Measurements from ENCODE around the gene RASGRF2.
"Not testable (repeated sequence)": the region's sequence is repeated elsewhere in the genome, so short reads cannot be mapped to it uniquely, and the experiment has no call there.

Gene RASGRF2

GRCh38 chr5:80986382-80986781 lies 26.2 kb downstream of the RASGRF2 start:
- no peak for DNase-seq

GRCh38 chr5:80987078-80987766 lies 27.1 kb downstream of the RASGRF2 start:
- DNase-seq, result no peak

- DNase-seq, result no peak
Observed at GRCh38 chr5:80988419-80988935, 28.3 kb downstream of the RASGRF2 start.

DNA sequence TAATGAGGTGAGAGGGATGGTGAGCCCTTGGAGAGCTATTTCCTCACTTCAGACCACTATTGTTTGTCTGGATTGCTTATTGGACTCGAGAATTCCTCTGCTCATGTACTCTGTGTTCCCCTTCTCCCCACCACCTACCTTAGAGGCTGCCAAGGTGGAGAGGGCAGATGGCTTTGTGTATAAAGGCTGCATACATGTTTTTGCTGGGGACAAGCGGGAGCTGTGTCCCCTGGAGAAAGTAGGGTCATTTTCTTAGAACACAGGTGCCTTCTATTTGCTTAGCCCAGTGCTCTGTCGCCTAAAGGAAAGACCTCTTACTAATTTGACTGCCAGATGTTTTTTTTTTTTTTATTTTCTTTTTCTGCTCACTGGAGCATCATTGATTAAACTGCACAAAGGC lies 29.7 kb downstream of the RASGRF2 start:
- DNase-seq, result no peak

DNA sequence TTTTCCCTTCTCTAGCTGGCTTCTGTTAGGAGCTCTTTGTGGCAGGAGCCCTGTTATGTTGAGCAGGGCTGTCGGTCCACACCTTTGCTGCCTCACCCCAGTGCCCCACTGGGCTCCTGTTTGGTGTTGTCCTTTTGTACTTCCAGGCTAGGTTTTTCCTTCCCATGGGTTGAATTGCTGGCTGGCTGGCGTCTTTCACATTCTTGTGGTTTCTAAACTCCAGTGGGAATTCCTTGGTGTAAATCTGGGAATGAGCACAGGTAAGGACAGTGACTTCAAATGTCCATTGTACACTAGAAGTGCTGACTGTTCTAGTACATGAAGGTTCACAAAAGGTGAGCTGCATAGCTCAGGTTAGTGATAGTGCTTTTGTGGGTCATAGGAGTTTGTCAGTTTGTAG lies 30.4 kb downstream of the RASGRF2 start:
- DNase-seq, result no peak

DNA sequence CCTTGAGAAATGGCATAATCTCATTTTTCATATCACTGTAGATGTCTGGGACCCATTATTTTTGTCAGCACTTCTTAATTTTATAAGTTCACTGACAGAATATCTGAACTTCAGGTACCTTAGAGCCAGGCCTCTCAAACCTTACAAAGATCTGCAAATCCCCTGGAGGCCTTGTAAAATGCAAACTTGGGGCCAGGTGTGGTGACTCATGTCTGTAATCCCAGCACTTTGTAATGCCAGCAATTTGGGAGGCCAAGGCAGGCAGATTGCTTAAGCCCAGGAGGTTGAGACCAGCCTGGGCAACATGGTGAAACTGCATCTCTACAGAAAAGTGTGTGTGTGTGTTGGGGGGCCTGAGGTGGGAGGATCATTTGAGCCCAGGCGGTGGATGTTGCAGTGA lies 30.8 kb downstream of the RASGRF2 start:
- no peak for DNase-seq

GRCh38 chr5:80995908-80996307 lies 35.7 kb downstream of the RASGRF2 start:
- no peak for DNase-seq

DNA sequence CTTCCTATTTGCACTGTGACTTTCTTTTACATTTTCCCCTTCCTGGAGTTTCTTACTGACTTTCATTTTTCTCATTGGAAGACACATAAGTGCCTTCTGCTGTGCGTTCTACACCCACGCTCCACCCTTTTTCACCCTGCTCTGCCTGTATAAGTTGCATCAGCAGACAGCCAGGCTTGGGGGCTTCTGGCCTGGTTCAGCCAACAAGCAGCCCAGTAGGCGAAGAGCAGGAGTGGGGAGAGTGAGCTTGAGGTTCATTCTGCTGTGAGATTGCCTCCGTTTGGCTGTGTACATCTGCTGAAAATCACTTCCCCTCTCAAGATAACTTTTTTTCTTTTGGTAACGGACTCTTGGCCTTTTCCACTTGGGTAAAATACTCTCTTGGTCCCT lies 38.4 kb downstream of the RASGRF2 start:
- no peak for DNase-seq

GRCh38 chr5:81003811-81004386 lies 43.7 kb downstream of the RASGRF2 start:
- DNase-seq, result no peak

DNA sequence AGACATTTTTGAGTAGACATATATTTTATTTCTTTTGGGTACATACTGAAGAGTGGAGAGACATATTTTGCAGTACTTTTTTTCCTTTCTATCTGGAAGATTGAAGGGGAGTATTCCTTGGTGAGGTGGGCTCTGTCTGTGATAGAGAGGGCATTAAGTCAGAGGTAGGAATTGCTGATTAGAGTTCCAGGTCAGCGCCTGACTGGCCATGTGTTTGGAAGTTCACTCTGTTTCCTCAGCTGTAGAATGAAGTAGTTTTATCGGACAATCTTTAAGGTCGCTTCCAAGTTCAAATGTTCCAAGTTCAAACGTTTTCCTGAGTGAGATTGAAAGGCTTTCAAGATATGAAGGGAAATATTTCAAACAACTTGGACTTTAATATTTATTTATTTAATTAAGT lies 45.5 kb downstream of the RASGRF2 start:
- no peak for DNase-seq

GRCh38 chr5:81006231-81006630 lies 46.1 kb downstream of the RASGRF2 start:
- no peak for DNase-seq

DNA sequence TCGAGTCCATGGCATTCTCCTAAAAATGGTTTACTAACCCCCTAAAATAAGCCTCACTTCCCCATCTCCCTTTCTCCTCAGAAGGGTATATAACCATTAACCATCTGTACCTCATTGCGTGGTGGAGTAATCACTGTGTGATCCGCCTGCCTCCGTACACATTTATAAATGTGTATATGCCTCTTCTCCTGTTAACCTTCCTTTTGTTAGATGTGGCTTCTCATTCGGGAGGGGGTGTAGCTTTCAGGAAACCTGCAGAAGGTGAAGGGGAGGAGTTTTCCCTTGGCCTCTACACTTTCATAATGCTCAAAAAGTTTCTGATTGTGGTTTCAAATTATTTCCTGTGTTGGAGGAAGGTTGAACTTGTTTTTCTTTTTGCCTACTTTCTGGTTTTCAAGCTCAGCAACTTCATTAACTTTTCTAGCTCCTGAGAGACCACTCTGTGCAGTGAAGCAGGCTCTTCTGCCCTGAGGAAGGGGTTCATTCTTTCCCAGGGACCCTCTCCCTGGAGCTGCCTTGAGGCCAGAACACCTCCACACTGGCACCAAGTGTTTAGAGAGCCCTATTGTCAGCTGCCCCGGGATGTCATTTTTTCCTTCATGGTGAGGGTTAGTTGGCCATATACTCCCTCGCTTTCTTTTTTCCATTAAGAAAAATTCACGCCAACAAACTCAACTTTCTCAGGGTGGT lies 46.9 kb downstream of the RASGRF2 start:
- DNase-seq, result no peak

DNA sequence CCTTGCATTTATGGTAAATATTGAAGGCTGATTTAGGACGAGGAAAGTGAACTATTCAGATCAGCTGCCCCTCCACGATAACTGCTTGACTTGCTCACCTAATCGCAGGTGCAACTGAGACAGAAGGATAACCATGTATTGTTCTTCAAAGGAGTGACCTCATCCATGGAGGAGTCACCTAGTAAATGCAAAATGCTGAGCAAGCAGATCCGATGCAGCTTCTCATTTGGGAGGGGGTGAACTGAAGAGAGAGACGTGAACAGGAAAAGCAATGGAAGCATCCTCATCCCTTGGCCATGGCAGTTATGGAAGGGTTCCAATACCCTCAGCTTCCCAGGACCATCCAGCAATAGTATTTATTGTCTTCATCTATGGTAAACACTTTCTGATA lies 47.5 kb downstream of the RASGRF2 start:
- DNase-seq, result no peak

DNA sequence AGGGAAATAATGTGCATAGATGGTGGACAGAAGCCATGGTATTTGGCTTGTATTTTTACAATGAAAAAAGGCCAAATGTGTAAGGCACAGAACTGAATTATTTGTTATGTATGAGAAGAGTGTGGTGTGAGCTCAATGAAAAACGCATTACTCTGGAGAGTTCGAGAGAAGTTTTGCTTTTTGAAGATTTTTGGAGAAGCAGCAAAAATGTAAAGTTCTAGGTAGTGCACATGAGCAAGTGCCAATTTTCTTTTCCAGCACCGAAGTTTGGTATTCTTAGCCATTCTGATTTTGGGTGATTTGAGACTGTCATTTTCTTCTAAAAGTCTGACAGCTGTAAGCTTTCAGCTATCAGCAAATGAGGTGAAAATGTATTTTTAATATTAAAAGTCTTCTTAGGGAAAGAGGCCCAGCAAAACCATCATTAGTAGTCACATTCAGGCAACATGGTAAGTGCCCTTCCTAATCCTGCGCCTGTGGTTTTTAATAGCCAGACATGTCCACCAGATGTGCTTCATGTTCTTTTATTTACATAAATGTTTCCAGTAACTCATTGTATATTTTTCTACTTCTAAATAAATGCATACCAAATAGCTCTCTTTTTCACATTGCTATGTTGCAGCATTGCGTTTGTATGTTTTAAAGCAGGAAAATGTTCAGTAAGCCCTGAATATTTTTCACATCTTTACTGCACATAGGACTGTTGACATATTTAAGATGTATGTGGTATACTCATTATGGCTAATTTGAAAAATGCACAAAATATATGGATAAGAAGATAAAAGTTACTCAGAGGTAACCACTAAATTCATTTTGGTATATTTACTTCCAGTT lies 50.4 kb downstream of the RASGRF2 start:
- DNase-seq, result no peak

DNA sequence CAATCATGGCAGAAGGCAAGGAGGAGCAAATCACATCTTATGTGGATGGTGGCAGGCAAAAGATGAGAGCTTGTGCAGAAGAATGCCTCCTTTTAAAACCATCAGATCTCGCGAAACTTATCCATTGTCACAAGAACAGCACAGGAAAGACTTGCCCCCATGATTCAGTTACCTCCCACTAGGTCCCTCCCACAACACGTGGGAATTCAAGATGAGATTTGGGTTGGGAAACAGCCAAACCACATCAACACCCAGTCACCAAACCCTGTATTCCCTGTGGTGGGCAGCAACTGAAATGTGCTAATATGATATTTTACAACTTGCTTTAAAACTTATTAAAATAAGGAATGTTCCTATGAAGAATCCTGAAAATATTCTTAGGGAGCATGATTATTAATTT lies 54.2 kb downstream of the RASGRF2 start:
- DNase-seq, result no peak

GRCh38 chr5:81016116-81016515 lies 56.0 kb downstream of the RASGRF2 start:
- DNase-seq, result no peak

- no peak for DNase-seq
Observed at GRCh38 chr5:81017320-81017719, 57.2 kb downstream of the RASGRF2 start.

- DNase-seq, result not testable (repeated sequence)
Observed at GRCh38 chr5:81018608-81019007, 58.4 kb downstream of the RASGRF2 start.

DNA sequence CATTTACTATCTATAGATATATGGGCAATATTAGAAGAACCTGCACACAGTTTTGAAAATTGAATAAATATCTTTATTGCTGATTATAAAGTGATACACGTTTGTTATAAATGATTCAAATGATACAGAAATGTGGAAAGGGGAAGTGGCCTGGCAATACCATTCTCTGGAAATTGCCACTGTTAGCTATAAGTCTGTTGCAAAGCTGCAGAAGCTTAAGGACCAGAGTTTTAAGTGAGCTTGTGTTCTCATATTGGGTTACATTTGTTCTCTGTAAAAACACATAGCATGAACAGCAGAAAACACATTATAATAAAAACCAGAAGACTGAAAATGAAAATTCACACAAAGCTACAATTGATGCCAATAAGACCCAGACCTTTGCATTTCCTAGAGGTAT lies 59.6 kb downstream of the RASGRF2 start:
- no peak for DNase-seq

DNA sequence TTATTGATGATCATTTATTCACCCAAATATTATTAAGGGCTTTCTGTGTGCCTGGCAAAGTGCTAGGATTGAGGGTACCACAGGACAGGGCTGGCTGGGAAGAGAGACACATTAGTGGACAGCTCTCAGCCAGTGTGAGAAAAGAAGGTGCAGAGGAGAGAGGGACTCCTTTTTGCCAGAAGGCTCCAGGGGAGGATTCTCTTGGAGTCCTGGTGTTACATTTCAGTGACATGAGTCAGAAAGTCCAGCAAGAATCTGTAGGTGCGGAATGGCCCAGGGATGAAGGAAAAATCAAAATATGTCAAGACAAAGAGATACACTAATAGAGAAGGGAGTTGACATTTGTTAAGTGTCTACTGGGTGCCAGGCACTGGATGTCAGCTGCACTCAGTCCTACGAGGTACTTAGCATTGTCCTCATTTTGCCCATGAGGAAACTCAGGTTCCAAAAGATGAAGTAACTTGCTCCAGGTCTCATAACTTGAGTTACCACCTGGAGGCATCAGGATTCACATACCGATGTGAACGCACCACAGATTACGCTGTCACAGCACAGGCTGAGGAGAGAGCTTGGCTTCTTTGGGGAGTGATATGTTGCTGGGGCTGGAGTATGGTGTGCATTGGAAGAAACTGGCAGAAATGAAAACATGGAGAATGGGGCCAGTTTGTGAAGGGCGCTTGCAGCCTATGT lies 60.5 kb downstream of the RASGRF2 start:
- DNase-seq, result no peak

GRCh38 chr5:81021486-81021885 lies 61.3 kb downstream of the RASGRF2 start:
- no peak for DNase-seq

DNA sequence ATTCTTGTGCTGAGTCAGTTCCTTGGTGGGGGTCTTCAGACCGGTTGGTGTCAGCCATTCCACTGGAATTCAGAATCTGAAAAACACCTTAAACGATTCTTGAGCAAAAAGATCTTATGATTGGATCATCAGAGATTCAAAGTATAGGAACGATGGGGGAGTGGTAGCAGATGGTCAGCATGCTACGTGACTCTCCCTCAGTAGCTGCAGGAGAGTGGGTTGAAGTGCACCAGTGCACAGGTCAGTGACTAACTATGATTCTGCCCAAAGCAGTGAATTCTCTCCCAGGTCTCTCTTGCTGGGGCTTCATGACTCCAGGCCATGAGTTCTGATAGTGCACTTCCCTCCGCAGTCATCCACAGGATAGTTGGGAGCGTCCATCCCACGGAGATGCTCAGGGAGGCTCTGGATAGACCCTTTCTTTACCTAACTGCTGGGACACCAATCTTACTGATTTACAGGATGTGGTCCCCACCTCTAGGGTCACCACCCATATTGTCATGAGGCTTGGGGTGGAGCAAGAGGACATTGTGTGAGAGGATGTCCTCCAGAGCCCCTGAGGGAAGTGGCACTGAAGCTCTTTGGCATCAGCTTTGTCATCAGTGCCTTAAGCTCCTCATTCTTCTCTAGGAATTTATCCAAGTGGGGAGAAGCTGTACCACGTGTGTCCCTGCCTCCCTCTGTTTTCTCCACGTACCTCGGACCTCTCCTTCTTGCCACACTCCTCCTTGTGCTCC lies 62.0 kb downstream of the RASGRF2 start:
- no peak for DNase-seq

Data from right forelimb (tissue), 1 donor.